GM21390 (cell line): ENCODE results near the gene ST6GALNAC3.
A peak's percentile ranks its signal among the peaks of the same experiment; 100 is the strongest.

Experiments
- ATAC-seq: cut with Tn5 transposase; IDR thresholded peaks from one replicate; pipeline ENCODE4 v1.9.1; 2021; ENCODE audit not compliant: unreplicated experiment

ST6GALNAC3 gene

GRCh38 chr1:76279101-76279748 lies 204.7 kb downstream of the ST6GALNAC3 start:
- no peak for ATAC-seq

GRCh38 chr1:76281306-76281705 lies 206.8 kb downstream of the ST6GALNAC3 start:
- ATAC-seq = no peak

GRCh38 chr1:76284842-76285241 lies 210.3 kb downstream of the ST6GALNAC3 start:
- ATAC-seq = no peak

- ATAC-seq = no peak
These were observed 211.1 kb downstream of the ST6GALNAC3 start for GRCh38 chr1:76285578-76286135.

- no peak for ATAC-seq
These were observed 213.4 kb downstream of the ST6GALNAC3 start for GRCh38 chr1:76287917-76288316.

GRCh38 chr1:76288758-76289483 lies 214.4 kb downstream of the ST6GALNAC3 start:
- no peak for ATAC-seq

- no peak for ATAC-seq
These were observed 215.1 kb downstream of the ST6GALNAC3 start for GRCh38 chr1:76289692-76290091.

GRCh38 chr1:76290271-76290670 lies 215.7 kb downstream of the ST6GALNAC3 start:
- ATAC-seq = no peak

- ATAC-seq = no peak
These were observed 216.6 kb downstream of the ST6GALNAC3 start for GRCh38 chr1:76291191-76291590.

GRCh38 chr1:76291737-76292136 lies 217.2 kb downstream of the ST6GALNAC3 start:
- ATAC-seq = no peak

GRCh38 chr1:76292418-76293184 lies 218.1 kb downstream of the ST6GALNAC3 start:
- peak; percentile 53 for ATAC-seq

- ATAC-seq = no peak
These were observed 219.3 kb downstream of the ST6GALNAC3 start for GRCh38 chr1:76293831-76294230.

- ATAC-seq = peak; percentile 80
These were observed 220.1 kb downstream of the ST6GALNAC3 start for GRCh38 chr1:76294482-76295194.

- ATAC-seq = no peak
These were observed 223.9 kb downstream of the ST6GALNAC3 start for GRCh38 chr1:76298399-76298798.

GRCh38 chr1:76299036-76299435 lies 224.5 kb downstream of the ST6GALNAC3 start:
- no peak for ATAC-seq

GRCh38 chr1:76300556-76300955 lies 226.0 kb downstream of the ST6GALNAC3 start:
- ATAC-seq = no peak

GRCh38 chr1:76302711-76303339 lies 228.3 kb downstream of the ST6GALNAC3 start:
- ATAC-seq = no peak

- ATAC-seq = no peak
These were observed 228.8 kb downstream of the ST6GALNAC3 start for GRCh38 chr1:76303340-76303717.

GRCh38 chr1:76313304-76313703 lies 238.8 kb downstream of the ST6GALNAC3 start:
- ATAC-seq = no peak

GRCh38 chr1:76314730-76315129 lies 240.2 kb downstream of the ST6GALNAC3 start:
- no peak for ATAC-seq
